ENCODE results near the gene PNLIP.

The PNLIP gene

GRCh38 chr10:116574797-116575196 lies 29.1 kb downstream of the PNLIP start:
- no peak for DNase-seq

DNA sequence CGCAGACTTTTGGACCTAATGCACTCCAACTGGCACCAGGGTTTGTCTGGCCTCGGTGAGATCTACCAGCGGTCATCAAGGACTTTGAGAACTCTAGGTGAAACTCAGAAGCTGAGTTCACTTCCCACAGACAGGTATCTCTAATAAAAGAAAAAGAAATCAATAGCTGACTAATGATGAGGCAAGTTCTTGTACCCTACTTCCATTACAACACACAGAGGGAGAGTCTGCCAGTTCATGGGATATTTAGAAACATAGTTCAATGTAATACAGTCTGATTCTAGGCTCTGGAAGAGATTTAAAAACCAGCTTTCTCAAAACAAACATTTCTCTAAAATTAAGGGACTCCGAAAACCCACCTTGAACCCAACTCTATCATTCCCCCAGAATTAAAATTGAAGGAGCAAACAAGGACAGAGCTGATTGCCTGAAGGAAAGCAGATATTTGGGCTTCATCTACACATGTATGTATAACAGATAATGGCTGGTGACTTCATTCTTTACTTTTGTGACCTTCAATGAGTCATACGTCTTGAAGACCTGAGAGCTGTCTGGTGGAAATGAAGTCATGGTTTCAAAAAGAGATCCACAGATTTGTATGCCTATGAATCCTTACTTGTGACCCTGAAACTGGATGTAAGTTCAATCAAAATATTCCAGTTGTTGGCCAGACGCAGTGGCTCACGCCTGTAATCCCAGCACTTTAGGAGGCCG lies 42.3 kb downstream of the PNLIP start:
- no peak for DNase-seq

GRCh38 chr10:116588995-116589394 lies 43.3 kb downstream of the PNLIP start:
- DNase-seq = no peak

DNA sequence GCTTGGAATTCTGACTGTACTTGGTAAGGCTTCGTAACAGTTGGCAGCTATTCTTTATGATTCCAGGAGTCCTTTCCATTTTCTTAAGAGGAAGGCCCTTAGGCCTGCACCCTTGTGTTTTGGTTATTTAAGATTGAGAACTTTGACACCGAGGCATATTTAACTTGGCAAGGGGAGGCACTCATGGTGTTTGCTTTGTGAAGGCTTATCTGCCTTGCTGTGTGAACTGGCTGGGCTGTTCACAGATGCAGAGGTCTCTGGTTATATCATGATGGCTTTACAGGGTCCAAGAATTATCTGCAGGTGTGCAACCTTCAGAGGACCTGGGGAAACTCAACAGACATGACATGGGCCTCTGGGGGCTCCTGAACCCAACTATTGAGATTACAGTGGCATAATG lies 44.2 kb downstream of the PNLIP start:
- DNase-seq = no peak

GRCh38 chr10:116590590-116591444 lies 45.1 kb downstream of the PNLIP start, which contains the start of gene PNLIPRP1:
Gene PNLIPRP1, plus strand, starts transcription at chr10:116590959. Its CDS starts 171 bp downstream, at chr10:116591130.
- DNase-seq = no peak

DNA sequence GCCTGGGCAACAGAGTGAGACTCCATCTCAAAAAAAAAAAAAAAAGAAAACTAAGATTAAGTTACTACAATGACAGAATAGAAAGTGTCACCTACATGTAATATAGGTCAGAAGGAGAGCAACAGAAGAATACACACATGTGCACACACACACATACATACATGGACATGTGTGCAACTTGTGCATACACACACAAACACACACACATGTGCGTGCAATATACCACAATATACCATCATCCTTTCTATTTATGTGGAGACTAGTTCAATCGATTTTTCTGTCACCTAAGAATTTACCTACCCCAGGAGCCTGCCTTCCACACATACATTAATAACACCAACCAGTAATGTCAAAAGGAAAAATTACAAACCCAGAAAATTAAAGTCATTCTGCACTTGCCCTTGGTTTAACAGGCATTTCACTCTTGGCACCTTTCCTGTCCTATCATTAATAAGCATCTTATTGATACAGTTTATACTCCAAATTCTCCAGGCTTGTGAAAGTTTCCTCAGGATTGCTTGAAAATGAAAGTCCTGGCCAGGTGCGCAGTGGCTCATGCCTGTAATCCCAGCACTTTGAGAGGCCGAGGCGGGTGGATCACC lies 47.5 kb downstream of the PNLIP start:
- DNase-seq = no peak

- no peak for DNase-seq
These were observed 48.8 kb downstream of the PNLIP start for GRCh38 chr10:116594525-116595035.

DNA sequence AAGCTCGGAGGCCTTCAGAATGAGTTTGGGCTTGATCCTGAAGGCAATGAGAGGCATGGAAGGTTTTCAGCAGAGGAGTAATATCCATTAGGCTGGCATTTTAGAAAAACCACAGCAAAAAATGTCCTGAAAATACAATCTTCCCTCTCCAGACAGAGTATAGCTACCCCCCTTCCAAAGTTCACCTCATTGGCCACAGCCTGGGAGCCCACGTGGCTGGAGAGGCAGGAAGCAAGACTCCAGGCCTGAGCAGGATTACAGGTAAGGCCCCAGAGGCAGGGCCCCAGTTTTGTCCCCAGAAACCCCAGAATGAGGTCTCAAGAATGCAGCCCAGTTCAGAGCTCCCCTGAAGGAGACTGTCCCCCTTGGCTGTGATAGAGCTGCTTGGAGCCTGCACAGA lies 50.3 kb downstream of the PNLIP start:
- DNase-seq = no peak

- DNase-seq = no peak
These were observed 51.8 kb downstream of the PNLIP start for GRCh38 chr10:116597543-116597942.

- DNase-seq = no peak
These were observed 52.6 kb downstream of the PNLIP start for GRCh38 chr10:116598329-116598728.

DNA sequence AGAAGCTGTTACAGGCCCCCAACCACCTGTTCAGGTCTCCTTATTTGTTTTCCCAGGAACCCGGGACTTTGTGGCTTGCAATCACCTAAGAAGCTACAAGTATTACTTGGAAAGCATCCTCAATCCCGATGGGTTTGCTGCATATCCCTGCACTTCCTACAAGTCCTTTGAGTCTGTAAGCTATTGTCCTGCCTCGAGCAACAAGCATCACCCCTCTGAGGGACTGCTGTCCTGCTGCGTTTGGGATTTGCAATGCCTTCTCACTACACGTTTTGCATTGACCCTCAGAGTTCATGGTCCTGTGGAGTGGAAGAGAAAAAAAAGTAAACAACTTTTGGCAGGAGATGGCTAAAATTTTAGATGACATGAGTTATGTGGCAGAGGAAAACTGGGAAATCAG lies 54.3 kb downstream of the PNLIP start:
- no peak for DNase-seq

DNA sequence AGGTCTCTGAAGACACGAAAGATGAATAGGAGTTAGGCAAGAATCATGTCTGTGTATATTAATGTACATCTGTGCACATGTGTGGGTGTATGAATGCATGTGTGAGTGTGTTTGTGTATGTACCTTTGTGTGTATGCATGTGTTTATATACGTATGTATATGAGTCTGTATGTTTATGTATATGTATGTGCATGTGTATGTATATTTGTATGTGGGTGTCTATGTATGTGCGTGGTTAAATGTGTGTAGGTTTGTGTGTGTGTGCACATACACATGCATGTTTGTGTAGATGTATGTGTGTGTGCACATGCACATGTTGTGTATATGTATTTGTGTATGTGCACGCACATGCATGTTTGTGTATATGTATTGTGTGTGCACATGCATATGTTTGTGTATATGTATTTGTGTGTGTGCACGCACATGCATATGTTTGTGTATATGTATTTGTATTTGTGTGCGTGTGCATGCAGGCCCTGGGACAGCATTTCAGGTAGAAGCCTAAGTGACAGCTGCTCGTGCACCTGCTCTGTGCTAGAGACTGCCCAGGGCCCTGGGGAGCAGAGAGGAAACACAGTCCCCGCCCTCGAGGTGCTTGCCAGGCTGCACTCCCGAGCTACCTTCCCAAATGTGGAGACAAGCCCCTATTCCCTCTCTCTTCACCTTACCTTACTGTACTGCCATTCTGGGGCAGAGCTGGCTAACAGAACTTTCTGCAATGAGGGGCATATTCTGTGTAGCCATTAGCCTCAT lies 57.1 kb downstream of the PNLIP start:
- DNase-seq = no peak

DNA sequence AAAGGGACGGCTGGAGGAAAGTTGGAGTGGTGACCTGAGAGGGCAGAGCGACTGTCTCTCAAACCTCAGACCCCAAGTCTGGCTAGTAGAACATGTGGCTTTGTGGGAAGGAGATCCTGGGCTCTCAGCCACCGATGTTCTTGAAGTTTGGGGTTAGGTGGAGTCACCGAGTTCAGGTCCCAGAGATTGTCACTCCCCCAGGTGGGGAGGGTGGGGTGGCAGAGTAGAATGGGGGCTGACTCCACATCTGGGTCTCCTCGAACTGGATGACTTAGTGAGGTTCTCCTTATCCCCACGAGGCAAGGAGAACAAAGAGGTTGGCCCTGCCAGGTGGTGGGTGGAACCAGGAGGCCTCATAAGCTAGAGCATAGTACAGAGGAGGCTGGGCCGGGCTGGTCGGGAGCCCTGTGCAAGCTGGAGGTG lies 60.3 kb downstream of the PNLIP start:
- no peak for DNase-seq

GRCh38 chr10:116607336-116607735 lies 61.6 kb downstream of the PNLIP start:
- no peak for DNase-seq

DNA sequence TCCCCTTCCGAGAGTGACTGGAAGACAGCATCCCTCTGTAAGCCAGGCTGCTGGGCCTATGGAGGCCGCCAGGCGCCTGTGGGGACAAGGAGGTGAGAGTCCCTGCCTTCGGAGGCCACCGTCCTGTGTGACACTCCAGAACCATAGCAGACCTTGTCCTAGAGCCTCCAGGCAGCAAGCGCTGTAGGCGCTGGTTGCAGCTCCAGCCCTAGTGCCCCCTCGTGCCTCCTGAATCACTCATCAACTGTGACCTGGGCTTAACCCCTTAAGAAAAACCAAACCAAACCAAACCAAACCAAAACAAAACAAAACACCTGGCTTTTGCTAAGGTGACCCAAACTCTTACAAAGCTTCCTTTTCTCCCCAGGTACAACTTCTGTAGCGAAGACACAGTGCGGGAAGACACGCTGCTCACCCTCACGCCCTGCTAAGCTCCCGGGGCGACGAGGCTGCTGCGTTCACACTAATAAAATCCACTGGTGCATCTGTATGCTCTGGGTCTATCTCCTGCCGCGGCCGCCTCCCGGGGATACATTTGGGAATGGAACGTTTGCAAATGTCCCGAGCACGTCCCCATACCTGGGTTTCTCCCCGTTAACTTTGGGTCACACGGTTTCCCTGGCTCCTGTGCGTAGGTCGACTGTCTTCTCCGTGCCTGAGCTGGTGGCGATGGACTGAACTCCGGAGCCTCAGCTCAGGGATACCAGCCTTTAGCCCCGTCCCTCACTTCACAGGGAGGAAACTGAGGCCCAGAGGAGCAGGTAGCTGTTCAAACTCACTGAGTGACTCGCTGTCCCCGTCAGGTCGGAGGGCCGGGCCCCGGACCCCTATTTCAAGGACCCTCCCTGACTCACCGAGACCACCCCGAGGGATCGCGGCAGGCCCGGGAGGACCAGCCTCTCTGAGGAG lies 63.2 kb downstream of the PNLIP start:
- no peak for DNase-seq

DNA sequence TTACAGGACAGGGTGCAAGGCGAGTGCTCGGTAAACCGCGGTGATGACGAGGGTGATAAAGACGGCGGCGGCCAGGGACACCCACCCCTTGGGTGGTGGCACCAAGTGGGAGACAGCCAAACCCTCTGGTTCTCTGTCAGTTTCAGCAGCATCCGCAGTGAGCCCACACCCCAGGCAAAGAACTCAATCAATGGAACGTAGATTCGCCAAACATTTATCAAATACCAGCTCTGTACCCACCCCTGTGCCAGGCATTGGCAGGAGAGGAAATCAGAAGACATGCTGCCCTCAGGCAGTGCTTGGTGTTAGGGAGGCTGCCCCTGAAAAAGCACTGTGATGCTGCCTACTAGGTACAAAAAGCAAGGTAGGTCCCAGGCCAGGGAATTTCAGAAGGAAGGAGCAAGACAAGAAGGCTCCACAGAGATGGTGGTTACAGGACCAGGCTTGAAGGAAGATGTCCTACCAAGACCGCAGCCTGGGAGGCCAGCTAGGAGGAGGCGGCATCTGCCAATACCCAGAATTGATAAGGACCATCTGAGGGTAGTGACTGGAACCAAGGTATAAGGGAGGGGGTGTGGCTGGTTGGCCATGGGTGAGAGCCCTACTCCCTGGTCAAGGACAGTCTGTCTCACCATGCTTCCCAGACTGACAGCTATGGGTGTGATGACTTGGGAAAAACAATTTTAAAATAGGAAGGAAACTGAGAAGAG lies 64.9 kb downstream of the PNLIP start:
- DNase-seq = no peak

GRCh38 chr10:116611153-116611545 lies 65.4 kb downstream of the PNLIP start:
- DNase-seq = no peak

GRCh38 chr10:116612107-116612769 lies 66.5 kb downstream of the PNLIP start:
- no peak for DNase-seq

GRCh38 chr10:116613471-116613870 lies 67.7 kb downstream of the PNLIP start:
- DNase-seq = no peak
